ENCODE measurements around the gene EBF3.

EBF3 gene

GRCh38 chr10:129936266-129936922 lies 27.7 kb downstream of the EBF3 start:
- no peak for TF ChIP-seq CTCF (IDR thresholded peaks at IDR 0.05; ENCODE audit: extremely low read depth, insufficient read depth, missing control alignments)
- DNase-seq (ENCODE audit: low spot score) = no peak
- in situ Hi-C loops (cut with MboI; ENCODE audit: low pct_unique_long_range_greater_than_20kb, low sequenced_read_pairs, unreplicated experiment) = no loop called here

- no peak for DNase-seq (ENCODE audit: low spot score)
- TF ChIP-seq CTCF (IDR thresholded peaks at IDR 0.05; ENCODE audit: extremely low read depth, insufficient read depth, missing control alignments) = no peak
- in situ Hi-C loops (cut with MboI; ENCODE audit: low pct_unique_long_range_greater_than_20kb, low sequenced_read_pairs, unreplicated experiment) = no loop called here
These were observed 28.3 kb downstream of the EBF3 start for GRCh38 chr10:129935867-129936152.

GRCh38 chr10:129935102-129935866 lies 28.8 kb downstream of the EBF3 start:
- DNase-seq (ENCODE audit: low spot score) = no peak
- no peak for TF ChIP-seq CTCF (IDR thresholded peaks at IDR 0.05; ENCODE audit: extremely low read depth, insufficient read depth, missing control alignments)
- in situ Hi-C loops (cut with MboI; ENCODE audit: low pct_unique_long_range_greater_than_20kb, low sequenced_read_pairs, unreplicated experiment) = no loop called here

GRCh38 chr10:129934196-129934925 lies 29.7 kb downstream of the EBF3 start:
- no peak for DNase-seq (ENCODE audit: low spot score)
- in situ Hi-C loops (cut with MboI; ENCODE audit: low pct_unique_long_range_greater_than_20kb, low sequenced_read_pairs, unreplicated experiment) = no loop called here
- TF ChIP-seq CTCF (IDR thresholded peaks at IDR 0.05; ENCODE audit: extremely low read depth, insufficient read depth, missing control alignments) = no peak

- no peak for TF ChIP-seq CTCF (IDR thresholded peaks at IDR 0.05; ENCODE audit: extremely low read depth, insufficient read depth, missing control alignments)
- in situ Hi-C loops (cut with MboI; ENCODE audit: low pct_unique_long_range_greater_than_20kb, low sequenced_read_pairs, unreplicated experiment) = no loop called here
- no peak for DNase-seq (ENCODE audit: low spot score)
These were observed 30.5 kb downstream of the EBF3 start for GRCh38 chr10:129933456-129934092.

GRCh38 chr10:129932751-129933433 lies 31.2 kb downstream of the EBF3 start:
- no peak for DNase-seq (ENCODE audit: low spot score)
- TF ChIP-seq CTCF (IDR thresholded peaks at IDR 0.05; ENCODE audit: extremely low read depth, insufficient read depth, missing control alignments) = no peak
- in situ Hi-C loops (cut with MboI; ENCODE audit: low pct_unique_long_range_greater_than_20kb, low sequenced_read_pairs, unreplicated experiment) = no loop called here
